AG09319 (cell line): ENCODE data around the gene REPIN1.

ENCODE experiments used
- DNase-seq: peaks from one replicate; pipeline ENCODE4 v3.0.0-alpha.2; 2010; ENCODE audit warnings: low read depth; ENCODE audit errors: extremely low read depth
- CTCF ChIP-seq: IDR thresholded peaks from 2 replicates; pipeline ENCODE4 v1.5.1; 2011; ENCODE audit warnings: low read depth, mild to moderate bottlenecking, inconsistent platforms, low read length, moderate library complexity

REPIN1 gene

GRCh38 chr7:150343225-150343624 is 25.4 kb upstream of the REPIN1 start:
- TF ChIP-seq CTCF = no peak
- DNase-seq = no peak

- no peak for TF ChIP-seq CTCF
- no peak for DNase-seq
Measured at GRCh38 chr7:150344299-150344698, 24.3 kb upstream of the REPIN1 start.

- no peak for TF ChIP-seq CTCF
- DNase-seq = no peak
Measured at GRCh38 chr7:150345012-150345411, 23.6 kb upstream of the REPIN1 start.

- no peak for DNase-seq
Measured at GRCh38 chr7:150346922-150347321, 21.7 kb upstream of the REPIN1 start.

GRCh38 chr7:150351587-150352194 is 16.9 kb upstream of the REPIN1 start:
- DNase-seq = no peak
- TF ChIP-seq CTCF = no peak

More at GRCh38 chr7:150346922-150347321, 21.7 kb upstream of the REPIN1 start:
- no peak for TF ChIP-seq CTCF

- no peak for TF ChIP-seq CTCF
- no peak for DNase-seq
Measured at GRCh38 chr7:150355666-150356059, 13.0 kb upstream of the REPIN1 start.

GRCh38 chr7:150356265-150356897 is 12.2 kb upstream of the REPIN1 start:
- TF ChIP-seq CTCF = peak; percentile 72

More at GRCh38 chr7:150356265-150356897, 12.2 kb upstream of the REPIN1 start:
- DNase-seq = no peak
